A204.1 (cell line): Measurements from ENCODE around the gene RNLS.

Experiments
- FAIRE-seq: peaks from 2 replicates; lab custom pipeline; 2012; peaks lifted over from hg19 to GRCh38; lab: Jason Lieb, UNC

RNLS gene

GRCh38 chr10:88582806-88583583 lies at the start of gene RNLS:
Gene RNLS, minus strand, starts transcription at chr10:88583318.
- FAIRE-seq: no peak

- FAIRE-seq: no peak
Observed at GRCh38 chr10:88624840-88625239, 41.7 kb upstream of the RNLS start.

- no peak for FAIRE-seq
Observed at GRCh38 chr10:88623835-88624234, 40.7 kb upstream of the RNLS start.

GRCh38 chr10:88620441-88620840 lies 37.3 kb upstream of the RNLS start:
- FAIRE-seq: no peak

- FAIRE-seq: no peak
Observed at GRCh38 chr10:88618496-88618895, 35.4 kb upstream of the RNLS start.

GRCh38 chr10:88617772-88618300 lies 34.7 kb upstream of the RNLS start:
- no peak for FAIRE-seq

GRCh38 chr10:88616250-88616977 lies 33.3 kb upstream of the RNLS start:
- FAIRE-seq: no peak

GRCh38 chr10:88608780-88609179 lies 25.7 kb upstream of the RNLS start:
- FAIRE-seq: no peak

- no peak for FAIRE-seq
Observed at GRCh38 chr10:88608052-88608732, 25.1 kb upstream of the RNLS start.

- FAIRE-seq: no peak
Observed at GRCh38 chr10:88598055-88598454, 14.9 kb upstream of the RNLS start.

GRCh38 chr10:88594482-88594881 lies 11.4 kb upstream of the RNLS start:
- no peak for FAIRE-seq

- FAIRE-seq: no peak
Observed at GRCh38 chr10:88592906-88593305, 9.8 kb upstream of the RNLS start.

- no peak for FAIRE-seq
Observed at GRCh38 chr10:88592381-88592780, 9.3 kb upstream of the RNLS start.

- FAIRE-seq: no peak
Observed at GRCh38 chr10:88586462-88586861, 3.3 kb upstream of the RNLS start, which contains the start of gene LIPJ. Gene LIPJ, plus strand, starts transcription at chr10:88586762. Its CDS starts 3,926 bp downstream, at chr10:88590688.

GRCh38 chr10:88583584-88583957 lies 453 bp upstream of the RNLS start:
- FAIRE-seq: no peak

GRCh38 chr10:88582411-88582805 lies 710 bp downstream of the RNLS start:
- FAIRE-seq: no peak

- FAIRE-seq: peak; percentile 97
Observed at GRCh38 chr10:88565072-88565471, 18.0 kb downstream of the RNLS start.

GRCh38 chr10:88562152-88562551 lies 21.0 kb downstream of the RNLS start:
- no peak for FAIRE-seq

GRCh38 chr10:88557658-88558057 lies 25.5 kb downstream of the RNLS start:
- no peak for FAIRE-seq

GRCh38 chr10:88557256-88557655 lies 25.9 kb downstream of the RNLS start:
- no peak for FAIRE-seq

GRCh38 chr10:88555190-88555908 lies 27.8 kb downstream of the RNLS start:
- no peak for FAIRE-seq

GRCh38 chr10:88553116-88553752 lies 29.9 kb downstream of the RNLS start:
- peak; percentile 35 for FAIRE-seq
